ENCODE results near the gene ZMYND15.

ZMYND15 gene

GRCh38 chr17:4788807-4789700, 49.4 kb downstream of the ZMYND15 start, which contains the start of gene GLTPD2:
Gene GLTPD2, plus strand, starts transcription at chr17:4788964. Its CDS starts 48 bp downstream, at chr17:4789012.
- no peak for DNase-seq

- peak; percentile 17 for DNase-seq
These were observed 50.0 kb downstream of the ZMYND15 start for GRCh38 chr17:4789701-4789950.

GRCh38 chr17:4789951-4790704, 50.5 kb downstream of the ZMYND15 start:
- peak; percentile 54 for DNase-seq

- no peak for DNase-seq
These were observed 51.1 kb downstream of the ZMYND15 start for GRCh38 chr17:4790705-4791088.

- DNase-seq = no peak
These were observed 55.5 kb downstream of the ZMYND15 start for GRCh38 chr17:4795168-4795567.

All from DMS79 (cell line).